RWPE1 (cell line): Measurements from ENCODE around the gene ZNF28.
A peak's percentile ranks its signal among the peaks of the same experiment; 100 is the strongest.
"Not testable (repeated sequence)": the region's sequence is repeated elsewhere in the genome, so short reads cannot be mapped to it uniquely, and the experiment has no call there.

Experiments used
- CTCF ChIA-PET: fragments of 350-600 bp; sonication (Branson Sonifier 250); formaldehyde crosslinking; extraction: SDS; loops from one replicate; lab custom pipeline; 2021; lab: Yijun Ruan, JAX
- POLR2A ChIA-PET: fragments of 400-600 bp; formaldehyde crosslinking; extraction: SDS; loops from one replicate; lab custom pipeline; 2020; ENCODE audit warnings: antibody characterized with exemption; ENCODE audit not compliant: low non-redundant PET; lab: Yijun Ruan, JAX
- DNase-seq: peaks from one replicate; pipeline ENCODE4 v3.0.0; 2012; ENCODE audit warnings: low spot score
- H3K27ac ChIP-seq: fragments of 450-650 bp; 2 replicates; pipeline ENCODE4 v1.5.1; 2017
- CTCF ChIP-seq: fragments of 450-650 bp; conservative IDR thresholded peaks from 2 replicates; pipeline ENCODE4 v1.5.1; 2017; ENCODE audit warnings: low read depth, mild to moderate bottlenecking

Gene ZNF28

GRCh38 chr19:52821204-52821960 lies at the start of gene ZNF28:
Gene ZNF28 (minus strand): TSS chr19:52821633. CDS start chr19:52817958, 3,675 bp downstream.
- POLR2A ChIA-PET, CTCF ChIA-PET: not testable (repeated sequence)
- DNase-seq = peak; percentile 7
- H3K27ac ChIP-seq = peak within 1 kb of the TSS; percentile 42

- H3K27ac ChIP-seq, CTCF ChIA-PET, POLR2A ChIA-PET, DNase-seq: not testable (repeated sequence)
These were observed 46.6 kb upstream of the ZNF28 start for GRCh38 chr19:52868031-52868430.

GRCh38 chr19:52857378-52858191 lies 36.2 kb upstream of the ZNF28 start, which contains the start of gene ZNF468:
Gene ZNF468 (minus strand): TSS chr19:52857619. CDS start chr19:52854272, 3,347 bp downstream.
- peak; percentile 44 for DNase-seq
- POLR2A ChIA-PET, CTCF ChIA-PET: not testable (repeated sequence)
- H3K27ac ChIP-seq = peak within 1 kb of the TSS; percentile 65

GRCh38 chr19:52856540-52857377 lies 35.3 kb upstream of the ZNF28 start:
- DNase-seq, POLR2A ChIA-PET, CTCF ChIA-PET: not testable (repeated sequence)
- peak overlapping the region; percentile 65 for H3K27ac ChIP-seq

- POLR2A ChIA-PET, DNase-seq, H3K27ac ChIP-seq, CTCF ChIA-PET: not testable (repeated sequence)
These were observed 25.9 kb upstream of the ZNF28 start for GRCh38 chr19:52847352-52847751.

GRCh38 chr19:52840825-52841465 lies 19.5 kb upstream of the ZNF28 start:
- H3K27ac ChIP-seq, CTCF ChIA-PET, POLR2A ChIA-PET, DNase-seq: not testable (repeated sequence)

- CTCF ChIA-PET, POLR2A ChIA-PET, DNase-seq, H3K27ac ChIP-seq: not testable (repeated sequence)
These were observed 12.9 kb upstream of the ZNF28 start for GRCh38 chr19:52834289-52834688.

GRCh38 chr19:52833541-52833940 lies 12.1 kb upstream of the ZNF28 start:
- H3K27ac ChIP-seq, POLR2A ChIA-PET, DNase-seq, CTCF ChIA-PET: not testable (repeated sequence)

- CTCF ChIA-PET, DNase-seq, H3K27ac ChIP-seq, POLR2A ChIA-PET: not testable (repeated sequence)
These were observed 8.4 kb upstream of the ZNF28 start for GRCh38 chr19:52829866-52830265.

- ChIA-PET POLR2A (no interaction called here), CTCF (no interaction called here)
- no peak for TF ChIP-seq CTCF
- no peak for DNase-seq
- no peak overlapping the region for H3K27ac ChIP-seq
These were observed 4.3 kb upstream of the ZNF28 start for GRCh38 chr19:52825765-52826164.
